Activated T-cell treated with anti-CD3 and anti-CD28 coated beads, Interleukin-2, amount 50 U/mL, for 1 hour (primary cell): Measurements from ENCODE around the gene CYB5R4.

Source experiments
- DNase-seq: peaks from one replicate; pipeline ENCODE4 v3.0.0-alpha.2; 2020

CYB5R4 gene

GRCh38 chr6:83859410-83860358 lies at the start of gene CYB5R4:
TSS of gene CYB5R4 (plus strand) at chr6:83859689. CDS start at chr6:83859783, 94 bp downstream.
- DNase-seq = peak; percentile 94

GRCh38 chr6:83812595-83812994 lies 46.9 kb upstream of the CYB5R4 start:
- DNase-seq = no peak

- no peak for DNase-seq
Measured at GRCh38 chr6:83815631-83816272, 43.7 kb upstream of the CYB5R4 start.

GRCh38 chr6:83822629-83823169 lies 36.8 kb upstream of the CYB5R4 start:
- DNase-seq = no peak

GRCh38 chr6:83824388-83824801 lies 35.1 kb upstream of the CYB5R4 start:
- DNase-seq = no peak

- no peak for DNase-seq
Measured at GRCh38 chr6:83824831-83825230, 34.7 kb upstream of the CYB5R4 start.

GRCh38 chr6:83827050-83827449 lies 32.4 kb upstream of the CYB5R4 start:
- no peak for DNase-seq

- DNase-seq = no peak
Measured at GRCh38 chr6:83838727-83839126, 20.8 kb upstream of the CYB5R4 start.

GRCh38 chr6:83844170-83844569 lies 15.3 kb upstream of the CYB5R4 start:
- no peak for DNase-seq

- DNase-seq = no peak
Measured at GRCh38 chr6:83846291-83846690, 13.2 kb upstream of the CYB5R4 start.

GRCh38 chr6:83847179-83847578 lies 12.3 kb upstream of the CYB5R4 start:
- DNase-seq = no peak

GRCh38 chr6:83849127-83849526 lies 10.4 kb upstream of the CYB5R4 start:
- DNase-seq = no peak

- DNase-seq = no peak
Measured at GRCh38 chr6:83849610-83850009, 9.9 kb upstream of the CYB5R4 start.

- DNase-seq = no peak
Measured at GRCh38 chr6:83852528-83853177, 6.8 kb upstream of the CYB5R4 start.

- no peak for DNase-seq
Measured at GRCh38 chr6:83853178-83854000, 6.1 kb upstream of the CYB5R4 start, which contains the start of gene RIPPLY2. TSS of gene RIPPLY2 (plus strand) at chr6:83853360. CDS start at chr6:83853417, 57 bp downstream.

- DNase-seq = no peak
Measured at GRCh38 chr6:83854001-83854501, 5.4 kb upstream of the CYB5R4 start.

- DNase-seq = no peak
Measured at GRCh38 chr6:83854766-83855165, 4.7 kb upstream of the CYB5R4 start.

GRCh38 chr6:83860359-83860755 lies 868 bp downstream of the CYB5R4 start:
- DNase-seq = no peak

- no peak for DNase-seq
Measured at GRCh38 chr6:83860782-83861495, 1.4 kb downstream of the CYB5R4 start.

GRCh38 chr6:83862776-83863471 lies 3.4 kb downstream of the CYB5R4 start:
- DNase-seq = no peak

- DNase-seq = no peak
Measured at GRCh38 chr6:83867043-83867442, 7.6 kb downstream of the CYB5R4 start.
